GM12865 (cell line): Measurements from ENCODE around the gene ORMDL3.
A peak's percentile ranks its signal among the peaks of the same experiment; 100 is the strongest.
"Not testable (repeated sequence)": the region's sequence is repeated elsewhere in the genome, so short reads cannot be mapped to it uniquely, and the experiment has no call there.

ENCODE experiments used
- DNase-seq: peaks from one replicate; pipeline ENCODE4 v3.0.0; 2010; ENCODE audit warnings: low read depth
- H3K4me3 ChIP-seq: 2 replicates; pipeline ENCODE4 v1.5.1; 2011; ENCODE audit warnings: mild to moderate bottlenecking, low read depth, low read length, control low read depth
- TF ChIP-seq, protein P1 (sequence below): IDR thresholded peaks from 2 replicates; pipeline ENCODE4 v1.5.1; 2011; ENCODE audit warnings: low read length, control low read depth, low read depth, inconsistent platforms; ENCODE audit not compliant: insufficient read depth; ENCODE audit errors: missing control alignments

Gene ORMDL3

DNA sequence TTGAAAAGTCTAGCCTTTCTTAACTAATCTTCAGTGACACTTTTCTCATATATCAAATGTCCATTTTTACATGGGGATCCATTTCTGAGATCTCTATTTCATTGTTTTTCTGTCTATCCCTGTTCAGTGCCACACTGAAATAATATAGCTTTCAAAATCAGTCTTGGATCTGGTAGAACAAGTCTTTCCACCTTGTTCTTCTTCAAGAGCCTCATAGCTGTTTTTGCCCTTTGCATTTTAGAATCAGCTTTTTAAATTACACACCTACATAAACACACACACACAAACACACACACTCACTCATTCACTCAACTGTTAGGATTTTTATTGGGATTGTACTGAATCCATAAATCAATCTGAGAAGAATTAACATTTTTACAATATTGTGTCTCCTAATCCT is 28.2 kb downstream of the ORMDL3 start:
- DNase-seq, result no peak
- no peak overlapping the region for H3K4me3 ChIP-seq
- TF ChIP-seq, protein P1, sequence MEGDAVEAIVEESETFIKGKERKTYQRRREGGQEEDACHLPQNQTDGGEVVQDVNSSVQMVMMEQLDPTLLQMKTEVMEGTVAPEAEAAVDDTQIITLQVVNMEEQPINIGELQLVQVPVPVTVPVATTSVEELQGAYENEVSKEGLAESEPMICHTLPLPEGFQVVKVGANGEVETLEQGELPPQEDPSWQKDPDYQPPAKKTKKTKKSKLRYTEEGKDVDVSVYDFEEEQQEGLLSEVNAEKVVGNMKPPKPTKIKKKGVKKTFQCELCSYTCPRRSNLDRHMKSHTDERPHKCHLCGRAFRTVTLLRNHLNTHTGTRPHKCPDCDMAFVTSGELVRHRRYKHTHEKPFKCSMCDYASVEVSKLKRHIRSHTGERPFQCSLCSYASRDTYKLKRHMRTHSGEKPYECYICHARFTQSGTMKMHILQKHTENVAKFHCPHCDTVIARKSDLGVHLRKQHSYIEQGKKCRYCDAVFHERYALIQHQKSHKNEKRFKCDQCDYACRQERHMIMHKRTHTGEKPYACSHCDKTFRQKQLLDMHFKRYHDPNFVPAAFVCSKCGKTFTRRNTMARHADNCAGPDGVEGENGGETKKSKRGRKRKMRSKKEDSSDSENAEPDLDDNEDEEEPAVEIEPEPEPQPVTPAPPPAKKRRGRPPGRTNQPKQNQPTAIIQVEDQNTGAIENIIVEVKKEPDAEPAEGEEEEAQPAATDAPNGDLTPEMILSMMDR, result no peak

DNA sequence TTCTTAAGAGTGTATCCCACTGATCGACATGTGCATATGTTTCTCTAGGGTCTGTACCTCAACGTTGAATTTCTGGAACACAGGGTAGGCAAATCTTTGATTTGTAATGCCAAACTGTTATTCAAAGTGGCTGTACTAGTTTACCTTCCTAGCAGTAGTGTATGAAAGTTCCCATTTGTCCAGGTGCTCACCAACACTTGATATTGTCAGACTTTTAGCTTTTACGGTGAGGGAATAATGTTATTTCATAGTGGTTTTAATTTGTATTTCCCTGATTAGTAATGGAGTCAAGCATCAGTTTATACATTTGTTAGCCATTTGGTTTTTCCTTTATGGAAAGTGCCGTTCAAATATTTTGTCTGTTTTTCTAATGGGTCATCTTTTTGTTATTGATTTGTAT is 29.3 kb downstream of the ORMDL3 start:
- TF ChIP-seq, protein P1, result no peak
- no peak for DNase-seq
- no peak overlapping the region for H3K4me3 ChIP-seq

DNA sequence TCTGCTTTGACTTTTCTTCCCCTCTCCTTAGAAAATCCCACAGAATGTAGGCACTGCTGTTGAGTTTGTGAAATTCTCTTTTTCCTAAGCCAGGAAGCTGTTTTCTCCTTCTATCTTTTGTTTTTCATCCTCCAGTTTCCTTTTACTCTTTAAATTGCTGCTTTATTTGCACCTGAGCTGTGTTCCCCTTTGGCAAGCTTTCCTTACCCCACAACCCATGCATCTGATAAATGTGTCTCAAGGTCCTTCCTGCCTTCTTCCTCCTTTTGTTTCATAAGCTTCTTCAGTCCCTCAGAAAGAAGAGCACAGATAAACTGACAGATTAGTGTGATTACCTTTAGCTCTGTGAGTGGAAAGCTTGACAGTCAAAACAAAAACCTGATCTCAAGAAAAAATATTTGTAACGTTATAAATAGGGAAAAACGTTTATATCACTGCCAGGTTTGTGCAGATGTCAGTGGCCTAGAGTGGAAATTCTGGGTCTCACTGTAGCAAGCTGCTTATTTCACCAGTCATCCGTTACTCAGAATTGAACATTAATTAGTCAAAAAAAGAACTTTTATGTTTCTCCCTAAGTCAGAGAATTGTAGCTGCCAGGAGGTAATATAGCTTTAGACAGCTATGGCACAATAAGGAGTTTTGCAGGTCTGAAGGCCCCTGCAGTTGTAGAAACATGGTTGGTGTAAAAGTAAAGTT is 32.6 kb downstream of the ORMDL3 start:
- TF ChIP-seq, protein P1, result no peak
- no peak for DNase-seq
- H3K4me3 ChIP-seq, result no peak overlapping the region

DNA sequence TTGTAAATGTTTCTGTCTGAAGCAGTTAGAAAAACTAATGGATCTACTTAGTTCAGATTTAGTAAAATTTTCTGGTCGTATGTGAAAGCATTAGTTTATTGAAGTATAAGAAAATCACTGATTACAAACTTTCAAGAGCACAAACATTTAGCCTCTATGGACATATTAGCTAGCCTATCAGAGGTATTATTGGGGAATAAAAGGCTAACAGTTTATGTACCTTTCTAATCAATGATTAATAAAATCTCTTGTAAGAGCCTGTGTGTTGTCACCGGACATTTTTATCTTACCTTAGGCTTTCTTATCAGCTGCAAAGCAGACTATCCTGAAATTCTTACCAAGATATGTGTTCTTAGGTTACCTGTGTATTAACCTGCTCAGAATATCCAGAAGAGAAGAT is 38.2 kb downstream of the ORMDL3 start:
- TF ChIP-seq, protein P1, result no peak
- no peak overlapping the region for H3K4me3 ChIP-seq
- no peak for DNase-seq

DNA sequence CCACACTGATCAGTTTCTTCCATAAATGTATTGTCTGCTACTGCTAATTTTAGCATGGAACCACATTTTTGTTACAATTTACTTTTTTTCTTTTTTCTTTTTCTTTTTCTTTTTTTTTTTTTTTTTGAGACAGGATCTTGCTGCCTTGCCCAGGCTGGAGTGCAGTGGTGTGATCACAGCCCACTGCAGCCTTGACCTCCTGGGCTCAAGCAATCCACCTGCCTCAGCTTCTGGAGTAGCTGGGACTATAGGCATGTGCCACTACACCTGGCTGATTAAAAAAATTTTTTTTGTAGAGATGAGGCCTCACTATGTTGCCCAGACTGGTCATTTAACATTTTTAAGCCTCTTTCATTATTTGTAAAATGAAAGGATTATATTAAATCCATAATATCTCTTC is 40.3 kb downstream of the ORMDL3 start:
- no peak overlapping the region for H3K4me3 ChIP-seq
- TF ChIP-seq, protein P1, result no peak
- DNase-seq, result no peak

DNA sequence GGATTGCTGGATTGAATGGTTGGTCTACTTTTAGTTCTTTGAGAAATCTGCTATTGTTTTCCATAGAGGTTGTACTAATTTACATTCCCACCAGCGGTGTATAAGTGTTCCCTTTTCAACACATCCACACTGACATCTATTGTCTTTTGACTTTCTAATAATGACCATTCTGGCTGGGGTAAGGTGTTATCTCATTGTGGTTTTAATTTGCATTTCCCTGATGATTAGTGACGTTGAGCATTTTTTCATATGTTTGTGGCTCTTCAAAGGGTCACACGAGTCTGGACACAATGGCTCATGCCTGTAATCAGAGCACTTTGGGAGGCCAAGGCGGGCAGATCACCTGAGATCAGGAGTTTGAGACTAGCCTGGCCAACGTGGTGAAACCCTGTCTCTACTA is 41.3 kb downstream of the ORMDL3 start:
- not testable (repeated sequence) for DNase-seq, H3K4me3 ChIP-seq

DNA sequence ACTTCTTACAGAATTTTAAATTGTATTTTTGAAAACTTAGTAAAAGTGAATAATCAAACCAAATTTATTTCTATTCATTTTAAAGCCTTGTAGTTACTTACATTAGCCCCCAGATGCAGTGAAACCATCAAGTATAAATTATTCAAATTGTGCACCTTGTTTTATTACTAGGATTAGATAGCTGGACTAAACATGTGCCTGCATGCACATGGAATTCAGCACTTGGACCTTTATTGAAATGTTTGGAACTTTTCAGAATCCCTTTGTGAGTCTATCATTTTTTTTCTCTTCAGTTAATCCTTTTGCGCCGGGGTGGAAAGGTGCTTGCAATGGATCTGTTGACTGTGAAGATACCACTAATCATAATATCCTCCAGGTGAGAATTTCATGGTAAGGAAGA is 54.6 kb downstream of the ORMDL3 start:
- TF ChIP-seq, protein P1, result peak; percentile 40
- DNase-seq, result peak; percentile 40
- H3K4me3 ChIP-seq, result peak overlapping the region; percentile 30; the same call in 1 of the 2 replicates
